GM12875 (cell line): ENCODE data around the gene ANXA6.

ENCODE experiments used
- H3K4me3 ChIP-seq: one replicate; pipeline ENCODE4 v1.5.1; 2011; ENCODE audit warnings: low read depth, low read length, control low read depth
- CTCF ChIP-seq: IDR thresholded peaks from 2 replicates; pipeline ENCODE4 v1.5.1; 2011; ENCODE audit warnings: low read depth, mild to moderate bottlenecking, control low read depth, inconsistent platforms, low read length, moderate library complexity, borderline replicate concordance; ENCODE audit not compliant: insufficient read depth

Gene ANXA6

GRCh38 chr5:151087486-151087885 lies 70.1 kb downstream of the ANXA6 start:
- peak overlapping the region; percentile 89 for H3K4me3 ChIP-seq
- no peak for TF ChIP-seq CTCF

- peak overlapping the region; percentile 89 for H3K4me3 ChIP-seq
- no peak for TF ChIP-seq CTCF
These were observed 70.6 kb downstream of the ANXA6 start for GRCh38 chr5:151086905-151087360.

- peak overlapping the region; percentile 89 for H3K4me3 ChIP-seq
- no peak for TF ChIP-seq CTCF
These were observed 71.2 kb downstream of the ANXA6 start for GRCh38 chr5:151086192-151086869.

DNA sequence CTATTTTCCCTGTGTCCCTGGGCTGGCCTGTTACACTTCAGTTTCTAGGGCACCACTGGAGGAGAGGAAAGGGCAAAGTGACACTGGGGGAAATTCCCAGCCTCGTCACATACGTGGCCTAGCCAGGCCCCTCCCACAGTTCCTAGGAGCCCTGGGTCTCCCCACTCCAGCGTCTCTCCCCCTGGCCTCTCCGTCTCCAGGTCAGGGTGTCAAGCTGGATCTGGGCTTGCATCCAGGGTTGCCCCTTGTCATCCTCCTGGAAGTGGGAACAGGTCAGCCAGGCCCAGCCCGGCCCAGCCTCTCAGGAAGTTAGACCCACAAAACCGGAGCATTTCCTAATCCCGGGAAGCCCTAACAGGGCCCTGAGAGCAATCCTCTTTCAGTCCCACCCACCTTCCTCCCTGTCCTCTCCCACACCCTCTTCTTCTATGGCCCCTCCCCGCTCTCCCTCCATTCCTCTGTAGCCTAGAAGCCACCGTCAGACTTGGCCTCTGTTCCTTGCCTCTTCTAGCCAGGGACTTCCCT lies 72.0 kb downstream of the ANXA6 start:
- H3K4me3 ChIP-seq: peak overlapping the region; percentile 89
- TF ChIP-seq CTCF: no peak

DNA sequence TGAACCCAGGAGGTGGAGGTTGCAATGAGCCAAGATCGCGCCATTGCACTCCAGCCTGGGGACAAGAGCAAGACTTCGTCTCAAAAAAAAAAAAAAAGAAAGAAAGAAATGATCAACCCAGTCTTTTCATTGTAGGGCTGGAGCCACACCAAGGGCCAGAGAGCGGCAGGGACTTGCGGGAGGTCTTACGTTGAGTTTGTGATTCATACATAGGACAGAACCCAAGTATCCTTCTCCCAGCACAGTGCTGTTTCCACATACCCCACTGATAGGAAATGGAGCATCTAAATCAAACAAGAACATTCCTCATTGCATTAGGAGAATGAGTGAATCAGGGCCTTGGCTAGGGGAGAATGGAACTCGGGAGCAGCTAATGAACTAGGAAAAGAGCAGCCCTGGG lies 73.2 kb downstream of the ANXA6 start:
- no peak overlapping the region for H3K4me3 ChIP-seq
- no peak for TF ChIP-seq CTCF

DNA sequence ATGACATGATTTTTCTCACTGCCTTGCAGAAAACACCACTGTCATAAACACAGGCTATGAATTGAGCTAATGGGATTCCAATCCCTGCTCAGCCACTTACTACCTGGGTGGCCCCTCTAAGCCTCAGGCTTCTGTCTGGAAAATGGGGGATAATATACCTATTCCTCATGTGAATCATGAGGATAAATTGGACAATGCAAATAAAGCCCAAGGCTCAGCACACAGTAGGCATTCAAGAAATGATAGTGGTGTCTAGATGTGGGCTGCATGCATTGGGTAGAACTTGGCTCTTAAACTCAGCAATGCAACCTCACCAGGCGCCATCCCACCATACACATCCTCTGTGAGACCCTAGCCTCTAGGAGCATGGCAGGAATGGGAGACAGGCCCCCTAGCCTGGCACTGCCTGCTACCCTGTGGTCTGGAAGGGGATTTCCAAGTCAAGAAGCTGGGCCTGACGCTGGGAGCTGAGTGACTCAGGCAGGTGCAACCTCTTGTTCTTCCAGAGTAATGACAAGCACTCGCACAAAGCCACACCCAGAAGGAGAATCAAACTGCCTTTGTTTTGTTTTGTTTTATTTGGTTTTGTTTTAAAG lies 74.4 kb downstream of the ANXA6 start:
- no peak for TF ChIP-seq CTCF
- no peak overlapping the region for H3K4me3 ChIP-seq
